Measurements from ENCODE around the gene RERG.
A peak's percentile ranks its signal among the peaks of the same experiment; 100 is the strongest.

Gene RERG

DNA sequence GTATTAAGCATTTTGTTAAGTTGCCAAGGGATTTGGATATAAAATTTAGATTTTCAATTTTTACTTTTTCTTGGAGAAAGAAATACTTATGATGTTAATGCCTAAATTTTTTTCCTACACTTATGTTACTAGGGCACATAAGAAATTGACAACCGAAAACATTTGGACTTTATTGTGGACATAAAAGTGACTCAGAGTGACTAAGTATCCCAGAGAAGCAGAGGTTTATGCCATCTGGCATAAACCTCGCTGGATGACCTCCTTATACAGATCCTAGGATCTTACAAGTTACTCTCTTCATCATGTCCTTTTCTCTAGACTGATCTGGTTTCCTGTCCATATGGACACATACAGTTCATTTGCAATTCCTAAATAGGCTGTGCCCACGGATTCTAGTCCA is 89.8 kb downstream of the RERG start:
- peak; percentile 53 for DNase-seq (ENCODE audit: low read depth)
- TF ChIP-seq, protein P1, sequence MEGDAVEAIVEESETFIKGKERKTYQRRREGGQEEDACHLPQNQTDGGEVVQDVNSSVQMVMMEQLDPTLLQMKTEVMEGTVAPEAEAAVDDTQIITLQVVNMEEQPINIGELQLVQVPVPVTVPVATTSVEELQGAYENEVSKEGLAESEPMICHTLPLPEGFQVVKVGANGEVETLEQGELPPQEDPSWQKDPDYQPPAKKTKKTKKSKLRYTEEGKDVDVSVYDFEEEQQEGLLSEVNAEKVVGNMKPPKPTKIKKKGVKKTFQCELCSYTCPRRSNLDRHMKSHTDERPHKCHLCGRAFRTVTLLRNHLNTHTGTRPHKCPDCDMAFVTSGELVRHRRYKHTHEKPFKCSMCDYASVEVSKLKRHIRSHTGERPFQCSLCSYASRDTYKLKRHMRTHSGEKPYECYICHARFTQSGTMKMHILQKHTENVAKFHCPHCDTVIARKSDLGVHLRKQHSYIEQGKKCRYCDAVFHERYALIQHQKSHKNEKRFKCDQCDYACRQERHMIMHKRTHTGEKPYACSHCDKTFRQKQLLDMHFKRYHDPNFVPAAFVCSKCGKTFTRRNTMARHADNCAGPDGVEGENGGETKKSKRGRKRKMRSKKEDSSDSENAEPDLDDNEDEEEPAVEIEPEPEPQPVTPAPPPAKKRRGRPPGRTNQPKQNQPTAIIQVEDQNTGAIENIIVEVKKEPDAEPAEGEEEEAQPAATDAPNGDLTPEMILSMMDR (conservative IDR thresholded peaks at IDR 0.05; ENCODE audit: low read length) = no peak

DNA sequence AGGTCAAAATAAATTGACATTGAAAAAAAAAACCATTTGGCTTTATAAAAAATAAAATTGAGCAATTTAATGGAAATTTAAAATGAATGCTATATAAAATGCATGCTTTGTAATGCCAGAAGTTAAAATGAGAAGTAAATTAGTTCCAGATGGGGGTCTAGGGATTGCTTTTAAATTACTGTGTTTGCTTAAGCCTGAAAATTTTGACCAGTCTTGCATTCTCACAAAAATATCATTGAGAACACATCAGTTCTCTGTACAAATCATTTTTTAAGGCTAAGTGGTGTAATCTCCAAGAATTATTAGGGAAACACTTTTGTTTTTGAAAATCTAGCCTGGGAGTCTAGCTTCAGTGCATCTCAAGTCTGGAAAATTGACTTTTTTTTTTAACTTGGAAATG is 90.7 kb downstream of the RERG start:
- no peak for DNase-seq (ENCODE audit: low read depth)
- TF ChIP-seq, protein P1 (conservative IDR thresholded peaks at IDR 0.05; ENCODE audit: low read length) = no peak
- H3K4me3 ChIP-seq (ENCODE audit: low read length) = no peak overlapping the region

More for the DNA sequence above, 89.8 kb downstream of the RERG start:
- no peak overlapping the region for H3K4me3 ChIP-seq (ENCODE audit: low read length)

DNA sequence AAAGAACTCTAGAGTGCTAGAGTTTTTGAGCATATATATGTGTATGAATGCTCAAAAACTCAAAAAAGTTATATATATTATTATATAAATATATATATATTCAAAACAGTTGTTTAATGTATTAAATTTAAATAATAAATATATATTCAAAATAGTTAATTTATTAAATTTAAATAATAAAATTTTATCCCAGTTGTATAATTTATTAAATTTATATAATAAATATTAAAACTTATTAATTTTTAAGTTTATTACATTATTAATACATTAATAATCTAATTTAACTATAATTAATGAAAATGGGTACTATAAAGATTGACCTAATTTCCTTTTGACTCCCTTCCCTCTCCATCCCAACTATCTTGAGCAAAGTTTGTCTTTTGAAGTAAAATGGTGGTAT is 97.8 kb downstream of the RERG start:
- no peak overlapping the region for H3K4me3 ChIP-seq (ENCODE audit: low read length)
- DNase-seq (ENCODE audit: low read depth) = no peak
- TF ChIP-seq, protein P1 (conservative IDR thresholded peaks at IDR 0.05; ENCODE audit: low read length) = no peak

DNA sequence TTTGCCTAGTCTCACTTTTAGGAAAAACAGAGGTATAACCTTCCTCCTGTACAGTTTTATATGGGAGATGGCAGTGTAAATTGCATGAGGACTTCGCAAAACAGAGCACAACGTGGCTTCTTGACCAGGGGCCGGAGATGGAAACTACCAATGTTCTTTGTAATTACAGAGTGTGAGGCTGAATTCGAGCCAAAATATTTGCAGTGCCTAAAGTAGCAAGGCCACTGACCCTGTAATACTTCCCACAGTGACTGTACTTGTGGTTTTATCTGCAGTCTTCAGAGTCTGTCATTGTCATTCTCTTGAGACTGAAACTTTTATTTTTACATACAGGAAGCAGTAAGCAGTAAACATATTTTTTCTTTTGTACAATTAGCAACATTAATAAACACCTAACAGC is 98.9 kb downstream of the RERG start:
- no peak for DNase-seq (ENCODE audit: low read depth)
- TF ChIP-seq, protein P1 (conservative IDR thresholded peaks at IDR 0.05; ENCODE audit: low read length) = no peak
- H3K4me3 ChIP-seq (ENCODE audit: low read length) = no peak overlapping the region

DNA sequence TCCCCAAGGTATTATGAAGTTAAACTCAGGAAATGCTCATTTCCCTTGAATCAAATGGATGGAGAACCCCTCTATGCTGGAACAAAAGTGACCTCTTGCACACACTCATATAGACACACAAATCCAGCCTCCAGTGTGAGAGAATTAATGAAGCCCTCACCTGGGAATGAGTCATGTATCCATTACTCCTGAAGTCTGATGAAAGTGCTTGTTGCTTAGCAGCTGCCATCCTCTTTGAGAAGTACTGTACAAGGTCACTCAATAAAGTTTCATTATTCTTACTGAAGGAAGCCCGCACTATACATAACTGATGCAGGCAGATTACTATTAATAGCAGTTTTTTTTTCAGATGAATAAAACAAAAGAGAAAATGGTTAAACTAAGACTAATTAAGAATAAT is 102.3 kb downstream of the RERG start:
- DNase-seq (ENCODE audit: low read depth) = no peak
- H3K4me3 ChIP-seq (ENCODE audit: low read length) = no peak overlapping the region
- TF ChIP-seq, protein P1 (conservative IDR thresholded peaks at IDR 0.05; ENCODE audit: low read length) = no peak

DNA sequence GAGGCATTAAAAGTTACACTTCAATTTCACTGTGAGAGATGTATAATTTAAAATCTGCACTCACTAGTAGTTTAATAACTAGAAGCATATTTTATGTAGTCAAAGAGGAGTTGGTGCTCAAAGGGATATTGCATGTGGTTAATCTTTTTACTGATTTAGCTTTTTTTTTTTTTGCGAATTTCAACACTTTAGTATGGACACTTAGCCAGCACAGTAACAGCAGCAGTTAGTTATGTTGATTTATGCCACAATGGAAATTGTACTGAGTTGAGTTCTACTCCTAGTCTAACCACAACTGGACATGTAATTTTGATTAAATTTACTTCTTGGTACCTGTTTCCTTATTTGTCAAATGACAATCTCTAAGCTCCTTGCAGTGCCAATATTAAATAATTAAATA is 104.2 kb downstream of the RERG start:
- DNase-seq (ENCODE audit: low read depth) = no peak
- no peak overlapping the region for H3K4me3 ChIP-seq (ENCODE audit: low read length)
- TF ChIP-seq, protein P1 (conservative IDR thresholded peaks at IDR 0.05; ENCODE audit: low read length) = no peak

DNA sequence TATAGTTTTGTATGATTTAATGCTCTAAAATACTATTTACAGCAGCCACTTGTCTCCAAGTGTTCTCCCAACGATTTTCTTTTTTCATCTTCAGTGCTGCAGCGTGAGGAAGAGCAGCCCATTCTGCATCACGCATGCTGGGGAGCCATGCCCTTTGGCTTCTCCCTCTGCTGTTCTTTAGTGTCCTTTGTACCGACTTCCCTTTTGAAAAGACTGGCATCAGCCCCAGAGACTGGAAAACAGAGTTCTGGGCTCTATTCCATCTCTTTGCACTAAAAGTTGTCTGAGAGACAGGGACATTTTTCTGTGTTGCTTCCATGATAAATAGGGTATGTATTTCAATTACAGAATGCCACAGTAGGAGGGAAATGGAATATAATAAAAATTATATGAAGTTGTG is 105.1 kb downstream of the RERG start:
- no peak for DNase-seq (ENCODE audit: low read depth)
- H3K4me3 ChIP-seq (ENCODE audit: low read length) = no peak overlapping the region
- TF ChIP-seq, protein P1 (conservative IDR thresholded peaks at IDR 0.05; ENCODE audit: low read length) = no peak
